Right kidney (tissue), 1 donor: ENCODE measurements around the gene SIK2.
"Not testable (repeated sequence)": the region's sequence is repeated elsewhere in the genome, so short reads cannot be mapped to it uniquely, and the experiment has no call there.

Experiments
- DNase-seq: peaks from one replicate; pipeline ENCODE4 v3.0.0-alpha.2; 2016

Gene SIK2

GRCh38 chr11:111761036-111761435 lies 158.8 kb downstream of the SIK2 start:
- no peak for DNase-seq

GRCh38 chr11:111762526-111762925 lies 160.3 kb downstream of the SIK2 start:
- DNase-seq, result no peak

GRCh38 chr11:111762981-111763643 lies 160.9 kb downstream of the SIK2 start:
- no peak for DNase-seq

- no peak for DNase-seq
Measured at GRCh38 chr11:111764621-111765020, 162.4 kb downstream of the SIK2 start.

GRCh38 chr11:111765320-111765983 lies 163.2 kb downstream of the SIK2 start:
- DNase-seq, result no peak

GRCh38 chr11:111765984-111766833 lies 164.0 kb downstream of the SIK2 start, which contains the start of gene PPP2R1B:
Gene PPP2R1B (minus strand): TSS chr11:111766389. CDS start chr11:111766361, 28 bp downstream.
- peak; percentile 99 for DNase-seq

- no peak for DNase-seq
Measured at GRCh38 chr11:111766834-111767142, 164.5 kb downstream of the SIK2 start.

GRCh38 chr11:111770581-111771134 lies 168.4 kb downstream of the SIK2 start:
- DNase-seq, result no peak

GRCh38 chr11:111771205-111771604 lies 169.0 kb downstream of the SIK2 start:
- not testable (repeated sequence) for DNase-seq

- DNase-seq, result no peak
Measured at GRCh38 chr11:111772535-111772934, 170.3 kb downstream of the SIK2 start.

- no peak for DNase-seq
Measured at GRCh38 chr11:111774955-111775710, 172.9 kb downstream of the SIK2 start.

GRCh38 chr11:111776398-111777093 lies 174.3 kb downstream of the SIK2 start:
- DNase-seq, result no peak

- peak; percentile 42 for DNase-seq
Measured at GRCh38 chr11:111777094-111778046, 175.1 kb downstream of the SIK2 start.

GRCh38 chr11:111778047-111778558 lies 175.9 kb downstream of the SIK2 start:
- DNase-seq, result no peak

- DNase-seq, result no peak
Measured at GRCh38 chr11:111779118-111779517, 176.9 kb downstream of the SIK2 start.
